ENCODE data around the gene HIF1AN.
A peak's percentile ranks its signal among the peaks of the same experiment; 100 is the strongest.

The HIF1AN gene

DNA sequence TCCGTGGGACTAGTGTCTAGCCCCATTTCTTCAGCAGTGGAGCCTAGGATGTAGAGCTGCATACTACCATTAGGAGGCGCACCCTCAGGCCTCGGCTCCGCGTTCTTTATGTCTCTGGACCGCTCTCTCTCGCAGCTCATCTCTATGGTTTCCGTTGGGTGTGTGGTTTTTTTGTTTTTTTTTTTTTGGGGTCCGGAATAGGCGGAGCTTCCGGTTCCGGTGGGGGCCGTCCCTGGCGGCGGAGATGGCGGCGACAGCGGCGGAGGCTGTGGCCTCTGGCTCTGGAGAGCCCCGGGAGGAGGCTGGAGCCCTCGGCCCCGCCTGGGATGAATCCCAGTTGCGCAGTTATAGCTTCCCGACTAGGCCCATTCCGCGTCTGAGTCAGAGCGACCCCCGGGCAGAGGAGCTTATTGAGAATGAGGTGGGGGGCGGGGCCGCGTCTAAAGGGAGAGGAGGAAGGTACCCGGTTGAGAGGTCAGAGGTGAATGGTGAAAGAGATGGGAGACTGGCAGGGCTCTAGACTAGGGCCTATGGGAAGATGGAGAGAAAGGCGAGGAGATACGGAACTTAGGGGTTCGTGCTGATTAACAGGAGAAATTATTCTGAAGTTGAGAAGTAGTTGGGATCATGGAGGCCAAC, at the start of gene HIF1AN:
TSS of gene HIF1AN (plus strand) at position 229 of the 639 bp plus-strand sequence. CDS start at position 245, 16 bp downstream.
- DNase-seq (ENCODE audit: extremely low read depth in 1 of 2, low read depth in 1 of 2): peak; percentile 61 to 82

DNA sequence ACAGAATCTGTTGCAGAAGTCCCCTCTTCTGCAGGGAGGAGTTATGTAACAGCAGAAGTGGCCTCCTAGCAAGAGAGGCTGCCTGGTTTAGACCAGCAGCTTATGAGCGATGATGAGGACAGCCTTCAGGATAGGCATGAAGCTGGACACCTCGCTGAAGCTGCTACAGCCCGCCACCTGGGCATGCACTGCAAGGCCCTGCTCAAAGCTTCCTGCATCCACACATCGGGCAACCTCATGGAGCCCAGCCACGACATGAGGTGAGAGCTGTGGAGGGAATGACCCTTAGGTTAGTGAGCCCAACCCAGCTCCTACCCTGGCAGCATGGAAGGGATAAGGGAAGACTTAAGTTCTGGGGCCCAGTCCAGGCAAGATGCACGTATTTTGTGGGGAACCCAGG, 48.2 kb upstream of the HIF1AN start:
- DNase-seq (ENCODE audit: extremely low read depth in 1 of 2, low read depth in 1 of 2): no peak

DNA sequence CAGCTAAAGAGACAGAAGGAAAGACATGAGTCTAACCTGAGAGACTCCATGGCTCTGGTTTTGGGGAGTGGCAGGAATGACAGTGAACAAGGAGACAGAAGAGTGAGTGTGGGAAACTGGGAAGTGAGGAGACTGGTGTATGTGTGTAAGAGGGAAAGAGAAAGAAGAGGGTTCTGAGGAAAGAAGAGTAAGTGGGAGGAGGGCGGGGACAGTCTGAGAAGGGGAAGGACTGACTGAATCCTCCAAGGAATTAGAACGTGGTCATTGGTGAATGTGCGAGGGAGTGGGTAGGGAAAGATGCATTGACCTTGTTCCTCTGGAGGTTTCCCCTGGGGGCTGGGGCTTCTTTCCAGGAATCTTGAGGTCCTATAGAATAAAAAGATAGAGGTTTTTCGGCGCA, 46.3 kb upstream of the HIF1AN start:
- no peak for DNase-seq (ENCODE audit: extremely low read depth in 1 of 2, low read depth in 1 of 2)

DNA sequence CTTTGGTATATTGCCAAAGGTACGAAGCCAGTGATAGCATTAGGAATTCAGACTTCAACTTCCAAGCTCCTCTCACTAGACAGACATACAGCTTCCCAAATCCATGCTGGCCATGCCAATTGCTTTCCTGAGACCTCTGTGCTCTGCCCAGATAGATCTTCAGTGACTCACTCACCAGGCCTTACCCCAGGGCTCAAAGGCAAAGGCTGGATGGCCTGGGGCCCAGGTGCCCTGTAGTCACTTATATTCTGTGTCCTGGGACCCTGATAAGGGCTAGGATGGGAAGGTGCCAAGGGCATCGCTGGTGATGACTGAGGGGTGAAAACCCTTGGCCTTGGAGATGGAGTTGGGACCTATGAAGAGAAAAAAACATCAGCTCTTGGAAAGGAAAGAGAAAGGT, 45.2 kb upstream of the HIF1AN start:
- DNase-seq (ENCODE audit: extremely low read depth in 1 of 2, low read depth in 1 of 2): no peak

DNA sequence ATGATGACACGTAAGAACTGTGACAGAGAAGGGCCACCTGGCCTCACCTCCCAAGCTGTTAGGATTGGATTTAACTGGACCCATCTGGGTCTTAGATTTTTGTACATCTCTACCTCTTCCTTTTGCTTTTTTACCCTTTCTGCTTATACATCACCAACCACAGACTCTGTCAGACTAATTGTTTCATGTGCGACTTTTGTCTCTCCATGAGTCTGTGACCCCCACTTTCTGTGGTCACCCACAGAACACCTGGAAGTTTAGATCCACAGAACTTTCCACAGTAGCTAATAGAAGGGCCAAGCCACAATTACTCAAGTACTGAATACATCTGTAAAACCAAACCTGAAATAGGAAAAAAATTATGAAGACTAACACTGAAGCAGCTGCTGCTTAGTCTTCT, 39.2 kb upstream of the HIF1AN start:
- no peak for DNase-seq (ENCODE audit: extremely low read depth in 1 of 2, low read depth in 1 of 2)

DNA sequence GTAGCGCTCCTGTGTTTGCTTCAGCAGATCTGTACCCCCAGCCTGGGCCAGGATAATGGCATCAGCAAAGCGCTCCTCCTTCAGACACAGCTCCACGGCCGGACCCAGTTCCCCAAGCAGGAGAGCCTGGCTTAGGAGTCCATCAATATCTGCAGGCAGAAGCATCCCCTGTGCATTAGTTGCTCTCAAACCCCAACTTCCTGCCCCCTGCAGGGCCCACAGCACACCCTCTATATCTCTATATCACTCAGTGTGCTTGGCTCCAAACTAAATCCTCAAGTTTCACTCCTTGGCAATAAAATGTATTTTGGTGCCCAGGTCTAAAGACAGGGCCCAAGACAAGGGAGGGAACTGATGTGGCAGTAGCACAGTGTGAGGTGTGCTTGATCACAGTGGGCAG, 37.7 kb upstream of the HIF1AN start:
- DNase-seq (ENCODE audit: extremely low read depth in 1 of 2, low read depth in 1 of 2): no peak

DNA sequence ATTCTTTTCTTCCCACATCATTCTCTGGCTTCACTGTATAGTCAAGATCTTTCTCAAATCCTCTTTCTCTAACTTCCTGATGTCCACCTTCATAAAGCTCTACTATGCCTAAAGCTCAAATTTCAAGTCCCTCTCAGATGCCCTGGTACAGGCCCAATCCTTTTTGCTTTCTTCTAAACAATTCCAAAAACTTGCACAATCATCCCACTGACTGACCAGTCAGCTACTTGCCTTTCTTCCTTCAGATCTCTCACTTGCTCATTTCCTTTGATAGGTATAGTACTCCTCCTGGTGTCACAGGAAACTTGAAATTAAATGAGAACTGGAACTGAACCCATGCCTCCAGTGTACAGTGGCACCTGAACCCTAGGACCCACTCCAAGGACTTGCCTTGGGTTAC, 34.3 kb upstream of the HIF1AN start:
- no peak for DNase-seq (ENCODE audit: extremely low read depth in 1 of 2, low read depth in 1 of 2)

DNA sequence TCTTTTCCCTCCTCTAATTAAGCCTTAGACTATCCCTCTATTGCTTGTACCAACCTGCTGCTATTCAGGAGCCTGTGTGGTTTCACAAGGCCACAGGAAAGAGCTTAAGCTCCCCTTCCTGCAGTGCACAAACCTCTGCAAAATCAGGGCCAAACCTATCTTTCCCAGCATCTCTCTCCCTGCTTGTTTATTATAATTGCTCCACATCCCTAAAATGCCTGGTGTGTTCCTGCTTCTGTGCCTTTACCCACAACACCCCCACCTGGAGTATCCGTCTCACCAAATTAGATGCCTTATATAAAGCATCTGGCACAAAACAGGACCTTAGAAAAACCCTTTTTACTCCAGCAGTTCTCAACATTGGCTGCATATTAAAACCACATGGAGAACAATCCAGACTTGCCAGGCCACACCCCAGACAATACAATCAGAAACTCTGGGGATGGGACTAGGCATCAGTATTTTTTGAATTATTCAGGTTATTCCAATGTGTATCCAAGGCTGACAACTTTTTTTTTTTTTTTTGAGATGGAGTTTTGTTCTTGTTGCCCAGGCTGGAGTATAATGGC, 32.7 kb upstream of the HIF1AN start:
- no peak for DNase-seq (ENCODE audit: extremely low read depth in 1 of 2, low read depth in 1 of 2)

DNA sequence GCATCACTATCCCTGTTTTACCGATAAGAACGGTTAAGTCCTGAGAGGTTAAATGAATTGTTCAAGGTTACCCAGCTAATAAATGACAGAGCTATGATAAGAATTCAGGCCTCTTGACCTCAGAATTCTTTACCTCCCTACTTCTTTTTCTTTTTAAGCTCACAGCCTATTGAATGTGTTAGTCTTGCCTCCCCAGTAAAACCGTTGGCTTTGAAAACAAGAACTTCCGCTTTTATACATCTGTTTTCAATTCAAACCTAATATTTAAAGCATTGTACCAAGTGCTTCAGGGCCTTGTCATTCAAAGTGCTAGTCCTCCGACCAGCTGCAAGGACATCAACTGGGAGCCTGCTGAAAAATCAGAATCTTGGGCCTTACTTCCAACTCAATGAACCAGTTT, 31.6 kb upstream of the HIF1AN start:
- no peak for DNase-seq (ENCODE audit: extremely low read depth in 1 of 2, low read depth in 1 of 2)

DNA sequence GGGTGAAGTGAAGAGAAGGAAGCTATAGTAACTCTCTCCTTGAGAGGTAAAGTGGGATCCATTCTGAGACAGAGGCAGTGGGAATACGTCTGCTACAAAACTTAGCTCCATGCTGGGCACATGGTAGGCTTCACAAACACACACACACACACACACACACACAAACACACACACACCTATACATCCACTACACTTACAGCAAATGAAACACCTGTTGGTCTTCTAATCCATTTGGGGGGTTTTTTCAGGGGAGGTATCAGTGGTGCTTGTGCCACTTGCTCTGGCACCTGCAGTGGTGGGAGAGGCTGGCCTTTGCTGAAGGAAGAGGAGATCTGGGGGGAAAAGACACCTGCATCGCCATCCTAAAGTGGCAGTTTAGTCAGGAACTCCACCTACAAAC, 30.6 kb upstream of the HIF1AN start:
- no peak for DNase-seq (ENCODE audit: extremely low read depth in 1 of 2, low read depth in 1 of 2)

DNA sequence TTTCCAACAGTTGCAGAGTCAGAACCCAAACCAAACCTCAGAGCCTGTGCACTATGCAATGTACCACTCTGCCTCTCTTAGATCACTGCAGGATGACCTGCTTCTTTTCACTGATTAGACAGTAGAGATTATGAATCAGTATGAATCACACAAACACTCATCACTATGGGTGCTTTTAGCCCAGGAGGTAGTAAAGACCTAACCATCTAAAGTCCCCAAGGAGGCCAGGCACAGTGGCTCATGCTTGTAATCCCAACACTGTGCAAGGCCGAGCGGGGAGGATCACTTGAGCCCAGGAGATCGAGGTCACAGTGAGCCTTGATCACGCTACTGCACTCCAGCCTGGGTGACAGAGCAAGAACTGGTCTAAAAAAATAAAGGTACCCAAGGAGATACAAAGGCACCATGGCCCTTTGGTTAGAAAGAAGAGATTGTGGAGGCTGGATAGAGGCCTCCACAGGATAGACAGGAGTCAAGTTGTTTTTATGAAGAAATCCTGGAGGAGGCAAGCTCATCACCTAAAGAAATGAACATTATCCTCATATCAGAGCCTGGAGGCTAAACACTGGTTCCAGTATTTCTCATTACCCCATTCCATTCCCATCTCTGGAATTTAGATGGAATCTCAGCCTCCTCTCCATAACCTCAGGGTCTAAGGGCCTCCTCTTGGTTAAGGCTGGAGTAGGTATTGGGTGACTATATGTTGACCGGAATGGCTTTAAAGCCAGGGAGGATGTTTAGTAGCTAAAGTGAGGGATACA, 29.0 kb upstream of the HIF1AN start:
- no peak for DNase-seq (ENCODE audit: extremely low read depth in 1 of 2, low read depth in 1 of 2)

DNA sequence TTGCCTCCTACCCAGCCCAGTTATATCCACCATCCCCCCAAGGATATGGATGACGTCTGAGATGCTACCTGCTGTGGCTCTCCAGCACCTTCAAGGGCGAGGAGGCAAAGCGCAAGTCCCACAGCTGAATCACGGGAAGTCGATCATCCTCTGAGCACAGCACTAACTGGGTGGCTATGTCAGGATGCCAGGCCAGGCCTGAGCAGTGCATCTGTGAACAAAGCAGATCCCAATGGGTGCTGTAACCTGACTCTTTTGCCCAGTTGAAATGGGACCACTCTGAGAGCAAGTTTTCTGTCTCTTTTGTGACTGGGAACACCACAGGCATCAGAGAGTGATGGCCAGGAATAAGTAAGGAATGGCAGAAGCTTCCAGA, 28.4 kb upstream of the HIF1AN start:
- DNase-seq (ENCODE audit: extremely low read depth in 1 of 2, low read depth in 1 of 2): no peak

DNA sequence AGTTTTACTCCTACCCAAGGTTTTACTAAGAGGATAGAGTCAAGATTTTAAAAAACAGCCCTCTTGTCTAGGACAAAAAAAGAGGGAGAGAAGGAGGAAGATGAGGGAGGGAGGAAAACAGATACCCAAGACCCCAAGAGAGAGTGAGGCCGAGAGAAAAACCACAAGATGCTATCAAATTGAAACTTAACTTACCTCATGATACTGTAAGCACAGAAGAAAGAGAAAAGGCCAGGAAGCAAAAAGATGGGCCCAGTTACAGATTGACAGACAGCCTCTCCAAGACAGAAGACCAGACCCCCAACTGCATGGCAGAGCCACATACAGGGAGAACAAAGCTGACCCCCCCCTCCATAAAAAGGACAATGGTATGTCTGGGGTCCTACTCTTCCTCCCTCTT, 27.5 kb upstream of the HIF1AN start:
- no peak for DNase-seq (ENCODE audit: extremely low read depth in 1 of 2, low read depth in 1 of 2)

DNA sequence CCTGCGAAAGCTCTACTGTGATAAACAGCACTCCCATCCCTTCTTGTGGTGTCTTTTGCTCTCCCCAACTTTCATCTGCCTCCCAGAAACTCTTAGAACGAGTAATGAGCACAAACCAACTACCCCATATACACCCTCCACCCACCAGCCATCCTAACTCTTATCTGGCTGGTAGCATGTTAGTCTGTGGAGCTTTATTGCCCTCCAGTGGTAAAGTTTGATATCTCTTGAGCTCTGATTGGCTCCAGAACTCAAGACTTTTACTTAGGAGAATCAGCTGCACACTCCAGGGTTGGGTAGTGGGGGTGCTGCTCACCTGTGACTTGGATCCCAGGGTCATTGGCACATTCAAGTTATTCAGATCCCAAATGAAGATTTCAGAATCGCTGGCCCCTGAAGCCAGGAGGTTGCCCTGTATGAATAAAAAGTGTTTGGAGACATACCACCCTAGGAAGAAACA, 27.0 kb upstream of the HIF1AN start:
- DNase-seq (ENCODE audit: extremely low read depth in 1 of 2, low read depth in 1 of 2): no peak

DNA sequence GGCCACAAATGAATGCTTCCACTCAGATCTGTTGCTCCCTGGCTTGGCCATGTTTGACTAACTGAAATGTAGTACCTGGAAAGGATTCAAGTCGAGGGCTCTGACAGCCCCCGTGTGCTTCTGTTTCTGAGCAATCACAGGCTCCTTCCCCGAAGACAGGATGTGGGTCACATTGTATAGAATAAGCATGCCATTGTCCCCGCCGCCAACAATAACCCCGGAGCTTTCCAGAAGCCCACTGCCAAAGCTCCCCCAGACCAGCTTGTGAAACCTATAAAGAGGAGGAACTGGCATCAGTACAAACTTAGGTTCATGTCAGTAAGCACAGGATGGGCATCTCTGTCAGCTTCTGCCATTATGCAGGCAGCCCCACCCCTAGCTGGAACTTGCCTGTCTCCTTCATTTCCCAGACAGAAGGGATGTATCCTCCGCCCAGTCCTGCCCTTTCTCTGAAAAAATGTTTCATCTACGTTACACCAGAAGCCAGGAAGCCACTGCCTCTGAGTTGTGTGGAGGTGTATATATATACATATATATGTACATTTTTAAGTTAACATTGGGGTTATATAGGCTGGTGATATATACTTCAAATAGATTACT, 26.4 kb upstream of the HIF1AN start:
- peak; percentile 42 to 68 for DNase-seq (ENCODE audit: extremely low read depth in 1 of 2, low read depth in 1 of 2)

DNA sequence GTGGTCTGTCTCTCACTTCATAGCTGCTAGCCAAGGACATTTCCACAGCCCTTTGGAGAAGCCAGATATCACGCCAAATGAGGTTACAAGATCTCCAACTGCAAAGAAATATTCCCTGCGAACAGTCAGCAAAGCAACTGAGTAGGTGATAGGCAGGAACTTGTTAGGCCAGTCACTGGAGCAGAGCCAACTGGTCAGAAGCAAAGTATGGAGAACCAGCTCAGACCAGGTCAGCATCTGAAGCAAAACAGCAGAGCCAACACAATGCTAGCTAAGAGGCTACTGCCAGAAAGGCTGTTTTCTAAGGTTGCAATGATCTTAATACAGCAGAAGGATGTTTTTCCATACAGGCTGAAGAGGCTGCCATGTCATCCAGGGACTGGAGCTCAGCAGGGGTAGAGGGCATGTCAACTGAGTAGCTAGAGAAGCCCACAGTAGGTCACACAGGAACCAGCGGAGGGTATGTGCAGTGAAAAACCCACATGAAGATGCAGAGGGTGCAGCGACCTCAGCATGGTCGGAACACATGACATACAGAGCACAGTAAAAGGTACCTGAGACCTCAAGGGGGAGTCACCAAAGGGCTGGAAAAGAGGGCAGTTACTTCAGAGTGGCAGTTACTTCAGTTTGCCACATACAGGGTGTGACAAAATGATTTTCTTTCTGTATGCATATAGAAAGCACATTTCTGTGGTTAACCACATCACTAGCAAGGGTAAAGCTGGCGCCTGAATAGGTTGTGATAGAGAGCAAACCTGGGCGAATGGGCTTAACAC, 25.0 kb upstream of the HIF1AN start:
- peak; percentile 37 to 78 for DNase-seq (ENCODE audit: extremely low read depth in 1 of 2, low read depth in 1 of 2)

DNA sequence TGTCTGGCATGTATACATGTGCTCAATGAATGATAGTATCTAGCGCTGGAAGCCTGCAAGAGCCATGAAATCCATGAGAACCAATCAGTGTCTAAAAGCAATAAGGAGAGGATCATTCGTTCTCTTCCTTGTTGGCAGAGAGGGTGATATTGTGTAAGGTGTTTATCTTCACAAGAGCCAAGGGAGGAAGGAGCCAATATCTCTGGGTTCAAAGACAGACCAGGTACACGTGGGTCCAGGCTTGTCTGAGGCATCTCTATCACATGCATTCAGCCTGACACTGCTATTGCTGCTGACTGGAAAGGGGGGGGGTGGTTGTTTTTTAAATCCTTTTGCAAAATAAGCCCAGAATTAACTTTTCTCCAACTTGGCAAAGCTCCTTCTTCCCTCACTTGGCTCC, 20.1 kb upstream of the HIF1AN start:
- DNase-seq (ENCODE audit: extremely low read depth in 1 of 2, low read depth in 1 of 2): no peak

DNA sequence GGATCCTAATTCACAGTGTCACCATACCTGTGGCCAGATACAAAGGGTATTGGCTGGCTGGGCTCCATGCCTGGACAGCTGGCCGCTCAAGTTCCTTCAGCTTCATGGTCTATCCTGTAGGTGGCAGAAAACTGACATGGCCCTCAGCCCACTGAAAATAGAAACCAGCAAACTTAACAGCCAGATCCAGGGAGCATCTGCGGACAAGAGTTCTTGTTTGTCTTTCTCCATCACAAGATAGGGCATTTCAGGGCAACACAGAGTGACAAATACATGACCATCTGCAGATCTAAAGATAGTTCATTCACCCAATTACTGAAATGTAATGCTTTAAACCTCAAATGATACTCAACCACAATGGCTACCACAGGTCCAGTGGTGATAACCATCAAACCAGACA, 18.9 kb upstream of the HIF1AN start:
- no peak for DNase-seq (ENCODE audit: extremely low read depth in 1 of 2, low read depth in 1 of 2)

DNA sequence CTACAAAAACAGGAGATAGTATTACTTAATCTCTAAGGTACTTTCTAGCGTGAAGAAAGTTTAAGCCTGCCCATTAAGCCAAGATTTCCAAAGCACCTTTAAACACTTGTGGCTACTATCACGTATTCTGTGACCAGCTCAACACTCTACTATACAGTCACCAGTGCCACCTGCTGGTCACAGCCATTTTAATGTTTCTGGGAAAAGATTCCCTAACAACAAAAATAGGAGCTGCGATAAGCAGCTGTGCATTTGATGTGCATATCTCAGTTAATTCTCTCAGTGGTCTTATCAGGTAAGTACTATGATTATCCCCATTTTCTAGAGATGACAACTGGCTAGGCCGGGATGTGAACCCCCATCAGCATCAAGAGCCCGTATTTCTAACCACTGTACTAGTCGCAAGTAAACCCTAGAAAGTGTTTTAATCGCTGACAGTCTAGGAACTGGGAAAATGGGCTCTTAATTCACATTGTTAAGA, 16.9 kb upstream of the HIF1AN start:
- DNase-seq (ENCODE audit: extremely low read depth in 1 of 2, low read depth in 1 of 2): peak in 1 of 2 donors; percentile 38

DNA sequence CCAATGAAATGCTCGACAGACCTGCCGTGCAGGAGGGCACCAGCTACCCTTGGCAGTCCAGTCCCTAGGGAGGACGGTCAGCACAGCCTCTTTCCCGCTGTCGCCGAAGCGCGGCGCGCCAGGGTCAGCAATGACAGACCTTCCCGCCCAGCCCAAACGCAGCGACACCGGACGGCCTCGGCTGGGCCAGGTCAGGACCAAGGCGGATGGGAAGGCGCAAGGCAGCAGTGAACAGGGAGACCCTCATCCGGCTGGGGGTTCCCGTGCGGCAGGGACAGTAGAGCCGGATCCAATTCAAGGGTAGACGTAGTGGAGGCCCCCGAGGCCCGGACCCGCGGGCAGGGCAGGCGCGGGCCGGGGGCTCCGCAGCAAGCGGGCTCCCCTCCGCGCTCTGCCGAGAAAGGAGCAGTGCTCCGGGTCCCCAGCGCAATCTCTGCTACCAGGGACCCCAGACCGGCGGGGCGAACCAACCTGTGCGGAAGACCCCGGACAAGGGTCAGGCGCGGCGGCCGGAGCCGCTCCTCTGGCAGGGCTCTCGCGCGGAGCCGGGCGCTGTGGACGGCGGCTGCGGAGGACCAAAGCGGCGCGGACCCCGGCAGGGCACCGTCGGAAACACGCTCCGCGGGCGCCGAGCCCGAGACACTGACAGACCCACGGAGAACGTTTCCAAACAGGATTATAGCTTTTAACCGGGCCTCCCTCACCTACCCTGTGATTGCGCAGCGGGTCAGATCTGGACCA, 16.3 kb upstream of the HIF1AN start, which contains the start of gene SEC31B:
TSS of gene SEC31B (minus strand) at position 551 of the 741 bp plus-strand sequence. CDS start 2,909 bp downstream, outside the sequence.
- DNase-seq (ENCODE audit: extremely low read depth in 1 of 2, low read depth in 1 of 2): no peak
